Kidney (tissue), 14 donors: Measurements from ENCODE around the gene UBAC2. TPM values are rescaled to one million over a fixed set of nuclear protein-coding genes. Genes with fewer than 3 reads are reported as not detected.

Source experiments
- DNase-seq, 5 donors: peaks; one replicate each; pipeline ENCODE4 v3.0.0-alpha.2; 2013 to 2020
- FAIRE-seq: peaks from 2 replicates; lab custom pipeline; 2012; peaks lifted over from hg19 to GRCh38; lab: Jason Lieb, UNC
- H3K27ac ChIP-seq, 2 donors: one replicate each; pipeline ENCODE4 v1.7.0; 2013; ENCODE audit warnings: low read depth in 2 of 2, low read length in 2 of 2, inconsistent platforms in 1 of 2
- H3K27me3 ChIP-seq: one replicate; pipeline ENCODE4 v1.7.1; 2013; ENCODE audit warnings: low read length, inconsistent platforms; ENCODE audit not compliant: control insufficient read depth, insufficient read depth
- H3K36me3 ChIP-seq, 3 donors: one replicate each; pipeline versions ENCODE4 v1.7.0 to v1.7.1; 2013; ENCODE audit warnings: low read length in 3 of 3, control low read depth in 1 of 3, inconsistent platforms in 1 of 3; ENCODE audit not compliant: insufficient read depth in 3 of 3, control insufficient read depth in 2 of 3
- H3K4me1 ChIP-seq, 3 donors: one replicate each; pipeline versions ENCODE4 v1.7.0 to v1.7.1; 2013; ENCODE audit warnings: low read length in 3 of 3, inconsistent platforms in 1 of 3, low read depth in 1 of 3; ENCODE audit not compliant: control insufficient read depth in 2 of 3, insufficient read depth in 2 of 3
- H3K4me3 ChIP-seq, 3 donors: one replicate each; pipeline versions ENCODE4 v1.7.0 to v1.8.1; 2013; ENCODE audit warnings: low read length in 3 of 3, control low read depth in 1 of 3, inconsistent platforms in 1 of 3
- H3K9ac ChIP-seq, 3 donors: one replicate each; pipeline versions ENCODE4 v1.7.0 to v1.7.1; 2013; ENCODE audit warnings: low read length in 3 of 3, control low read depth in 1 of 3, inconsistent platforms in 1 of 3
- H3K9me3 ChIP-seq, 3 donors: one replicate each; pipeline versions ENCODE4 v1.7.0 to v1.7.1; 2013; ENCODE audit warnings: low read length in 3 of 3, control low read depth in 1 of 3, inconsistent platforms in 1 of 3; ENCODE audit not compliant: control insufficient read depth in 2 of 3, insufficient read depth in 1 of 3
- CTCF ChIP-seq: IDR thresholded peaks from 3 replicates; pipeline ENCODE4 v1.5.1; 2012; ENCODE audit warnings: mild to moderate bottlenecking, moderate library complexity, borderline replicate concordance; ENCODE audit not compliant: insufficient read depth; ENCODE audit errors: extremely low read depth
- intact Hi-C: fragments of 100-400 bp; cut with DNase I; formaldehyde crosslinking; loops from one replicate; pipeline ENCODE4 v1.11.1; 2022
- polyA plus RNA-seq: library from polyadenylated mRNA; stranded (reverse); fragments of 350-450 nt; fragmentation: Illumina TruSeq; extraction: RNeasy Lipid Tissue Mini Kit (QIAGEN cat#74804); gene quantifications from one replicate; pipeline ENCODE4 v1.2.3, GENCODE V29; 2014; ENCODE audit warnings: low read depth, low replicate concordance; ENCODE audit not compliant: insufficient read depth
- total RNA-seq: library from RNA; stranded (reverse); fragmentation: NEBNext Ultra II Directional; extraction: Animal tissue kit (Norgen Biotek cat#: 25700); gene quantifications from one replicate; pipeline ENCODE4 v1.2.1, GENCODE V29; 2021
- donor health status: control.
- donor health status: control.
- donor health status: control.
- donor health status: control.
- donor health status: control.
- donor health status: DM: yes; HTN: yes; CAD: no.
- donor health status: Normal renal cell carcinoma (clear cell type).

UBAC2 gene
- total and polyA plus RNA-seq, 2 donors from 2014 or later, result 61.8 to 77.5 TPM

GRCh38 chr13:99264051-99264450 is 63.4 kb downstream of the UBAC2 start:
- Histone ChIP-seq H3K9me3 (no peaks in the 10 kb centered on the region), H3K9ac (no peak overlapping the region), H3K4me3 (no peak overlapping the region), H3K36me3 (no peaks in the 10 kb centered on the region), H3K27me3 (no peaks in the 10 kb centered on the region), H3K4me1 (no peaks in the 10 kb centered on the region), H3K27ac (no peak overlapping the region)
- DNase-seq (no peak), FAIRE-seq (no peak)
- no peak for TF ChIP-seq CTCF
- intact Hi-C loops, result loop anchor here (10.0 kb wide), 1 partner anchor 89 kb away; no protein-coding TSS in a partner anchor

DNA sequence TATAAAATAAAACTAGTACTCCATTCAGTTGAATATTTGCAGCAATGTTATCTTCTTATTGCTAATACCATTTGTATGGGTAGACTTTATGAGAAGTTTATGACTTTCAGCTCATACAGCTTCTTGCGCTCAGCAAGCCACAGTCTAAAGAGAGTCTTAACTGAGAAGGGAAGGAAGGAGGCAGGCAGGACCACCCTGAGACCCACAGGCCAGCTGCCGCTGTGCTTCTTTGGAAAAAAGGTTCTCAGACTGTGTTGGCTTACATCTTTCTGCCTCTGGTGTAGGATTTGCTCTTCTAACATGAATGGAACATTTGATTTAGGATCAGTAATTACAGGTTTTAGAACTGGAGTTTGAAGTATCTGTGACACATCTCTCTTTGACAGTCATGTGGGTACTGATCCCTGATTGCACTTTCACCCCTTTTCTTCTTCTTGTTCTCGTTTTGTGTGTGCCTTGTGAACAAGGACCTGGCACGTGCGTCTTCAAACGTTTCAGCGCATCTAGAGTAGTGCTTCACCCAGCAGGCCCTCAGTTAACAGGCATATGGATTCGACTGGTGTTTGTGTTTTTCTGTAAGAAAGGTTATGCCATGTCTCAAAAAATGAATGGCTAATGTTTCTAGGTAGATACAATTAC is 64.6 kb downstream of the UBAC2 start:
- intact Hi-C loops, result loop anchor here (5.0 to 10.0 kb wide), 2 partner anchors 90 to 172 kb away; no protein-coding TSS in a partner anchor
- no peak for FAIRE-seq

DNA sequence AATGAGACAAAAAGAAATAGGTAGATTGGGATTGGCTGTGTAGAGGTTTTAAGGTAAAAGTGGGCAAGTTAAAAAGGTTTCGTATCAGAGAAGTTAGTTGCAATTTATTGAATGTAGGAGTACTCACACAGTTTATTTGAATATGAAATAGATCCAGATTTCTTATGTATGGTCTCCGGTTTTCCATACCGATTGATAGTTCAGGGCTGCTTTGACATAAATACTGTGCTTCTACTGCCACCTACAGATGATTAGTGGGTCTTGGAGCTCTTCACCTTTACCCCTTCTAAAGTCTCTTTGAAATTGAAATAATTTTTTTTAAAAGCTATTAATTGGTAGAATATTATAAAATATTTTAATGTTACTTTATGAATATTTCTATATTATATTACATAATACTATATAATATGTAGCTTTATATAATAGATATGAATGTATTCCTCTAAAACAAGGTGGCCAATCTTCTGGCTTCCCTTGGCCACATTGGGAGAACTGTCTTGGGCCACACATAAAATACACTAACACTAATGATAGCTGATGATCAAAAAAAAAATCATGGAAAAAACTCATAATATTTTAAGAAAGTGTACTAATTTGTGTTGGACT is 65.3 kb downstream of the UBAC2 start:
- H3K4me3 ChIP-seq, result no peak overlapping the region

More for the DNA sequence above, 64.6 kb downstream of the UBAC2 start:
- no peaks in the 10 kb centered on the region for H3K27me3 ChIP-seq
- no peak for DNase-seq
- H3K4me1 ChIP-seq, result no peaks in the 10 kb centered on the region
- no peak overlapping the region for H3K9ac ChIP-seq
- no peak overlapping the region for H3K27ac ChIP-seq
- no peaks in the 10 kb centered on the region for H3K36me3 ChIP-seq
- no peak for TF ChIP-seq CTCF
- no peaks in the 10 kb centered on the region for H3K9me3 ChIP-seq
- H3K4me3 ChIP-seq, result no peak overlapping the region

More for the DNA sequence above, 65.3 kb downstream of the UBAC2 start:
- Histone ChIP-seq H3K4me1 (peaks cover 0 to 2% (median 0%) of the 10 kb centered on the region in 3 donors), H3K9ac (no peak overlapping the region), H3K27ac (no peak overlapping the region), H3K36me3 (no peaks in the 10 kb centered on the region), H3K9me3 (no peaks in the 10 kb centered on the region), H3K27me3 (no peaks in the 10 kb centered on the region)
- peak in 2 of 5 donors; percentile 58 to 74 for DNase-seq
- intact Hi-C loops, result loop anchor here (5.0 to 10.0 kb wide), 2 partner anchors 91 to 171 kb away; no protein-coding TSS in a partner anchor
- peak; percentile 94 for FAIRE-seq
- peak; percentile 68 for TF ChIP-seq CTCF
